Endothelial cell of umbilical vein (primary cell): Measurements from ENCODE around the gene MYOM3.

ENCODE experiments used
- EZH2 ChIP-seq: IDR thresholded peaks from 2 replicates; pipeline ENCODE4 v1.6.1; 2012; ENCODE audit warnings: borderline replicate concordance, low read depth, mild to moderate bottlenecking, moderate library complexity, low read length, inconsistent platforms; ENCODE audit not compliant: severe bottlenecking
- MYC ChIP-seq: IDR thresholded peaks from one replicate; pipeline ENCODE4 v1.6.1; 2011; ENCODE audit warnings: mild to moderate bottlenecking, low read depth, low read length
- POLR2A ChIP-seq: IDR thresholded peaks from 2 replicates; pipeline ENCODE4 v1.6.1; 2012; ENCODE audit warnings: low read depth, mild to moderate bottlenecking, control low read depth, low read length
- POLR2AphosphoS5 ChIP-seq: IDR thresholded peaks from 2 replicates; pipeline ENCODE4 v1.6.1; 2012; ENCODE audit warnings: low read depth, mild to moderate bottlenecking, control low read depth, low read length, moderate library complexity; ENCODE audit not compliant: insufficient read depth
- TF ChIP-seq, protein P1 (sequence below), 2 donors: IDR thresholded peaks; 1 replicate in 1 of 2; 2 replicates in 1 of 2; pipeline ENCODE4 v1.5.1; 2011; ENCODE audit warnings: low read length in 2 of 2, mild to moderate bottlenecking in 2 of 2, moderate library complexity in 2 of 2, control low read depth in 1 of 2, inconsistent platforms in 1 of 2, low read depth in 1 of 2; ENCODE audit not compliant: insufficient read depth in 1 of 2; ENCODE audit errors: extremely low read depth in 1 of 2
- TF ChIP-seq, protein P2 (sequence below): IDR thresholded peaks from 2 replicates; pipeline ENCODE4 v1.6.1; 2011; ENCODE audit not compliant: insufficient read depth, insufficient read length

GRCh38 chr1:24089027-24089742 lies 22.8 kb downstream of the MYOM3 start:
- TF ChIP-seq, protein P1, sequence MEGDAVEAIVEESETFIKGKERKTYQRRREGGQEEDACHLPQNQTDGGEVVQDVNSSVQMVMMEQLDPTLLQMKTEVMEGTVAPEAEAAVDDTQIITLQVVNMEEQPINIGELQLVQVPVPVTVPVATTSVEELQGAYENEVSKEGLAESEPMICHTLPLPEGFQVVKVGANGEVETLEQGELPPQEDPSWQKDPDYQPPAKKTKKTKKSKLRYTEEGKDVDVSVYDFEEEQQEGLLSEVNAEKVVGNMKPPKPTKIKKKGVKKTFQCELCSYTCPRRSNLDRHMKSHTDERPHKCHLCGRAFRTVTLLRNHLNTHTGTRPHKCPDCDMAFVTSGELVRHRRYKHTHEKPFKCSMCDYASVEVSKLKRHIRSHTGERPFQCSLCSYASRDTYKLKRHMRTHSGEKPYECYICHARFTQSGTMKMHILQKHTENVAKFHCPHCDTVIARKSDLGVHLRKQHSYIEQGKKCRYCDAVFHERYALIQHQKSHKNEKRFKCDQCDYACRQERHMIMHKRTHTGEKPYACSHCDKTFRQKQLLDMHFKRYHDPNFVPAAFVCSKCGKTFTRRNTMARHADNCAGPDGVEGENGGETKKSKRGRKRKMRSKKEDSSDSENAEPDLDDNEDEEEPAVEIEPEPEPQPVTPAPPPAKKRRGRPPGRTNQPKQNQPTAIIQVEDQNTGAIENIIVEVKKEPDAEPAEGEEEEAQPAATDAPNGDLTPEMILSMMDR (IDR thresholded peaks at IDR 0.05; ENCODE audit: extremely low read depth in 1 of 2, insufficient read depth in 1 of 2, low read depth in 1 of 2, low read length in 2 of 2): no peak
- no peak for TF ChIP-seq POLR2A
- TF ChIP-seq EZH2: no peak
- TF ChIP-seq, protein P2, sequence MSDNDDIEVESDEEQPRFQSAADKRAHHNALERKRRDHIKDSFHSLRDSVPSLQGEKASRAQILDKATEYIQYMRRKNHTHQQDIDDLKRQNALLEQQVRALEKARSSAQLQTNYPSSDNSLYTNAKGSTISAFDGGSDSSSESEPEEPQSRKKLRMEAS: no peak
- TF ChIP-seq POLR2AphosphoS5: no peak
- TF ChIP-seq MYC: no peak
